DMS153 (cell line): ENCODE results near the gene ACAN.

Experiments
- DNase-seq: peaks from one replicate; lab custom pipeline; 2025; lab: John Stamatoyannopoulos, UW

ACAN gene

DNA sequence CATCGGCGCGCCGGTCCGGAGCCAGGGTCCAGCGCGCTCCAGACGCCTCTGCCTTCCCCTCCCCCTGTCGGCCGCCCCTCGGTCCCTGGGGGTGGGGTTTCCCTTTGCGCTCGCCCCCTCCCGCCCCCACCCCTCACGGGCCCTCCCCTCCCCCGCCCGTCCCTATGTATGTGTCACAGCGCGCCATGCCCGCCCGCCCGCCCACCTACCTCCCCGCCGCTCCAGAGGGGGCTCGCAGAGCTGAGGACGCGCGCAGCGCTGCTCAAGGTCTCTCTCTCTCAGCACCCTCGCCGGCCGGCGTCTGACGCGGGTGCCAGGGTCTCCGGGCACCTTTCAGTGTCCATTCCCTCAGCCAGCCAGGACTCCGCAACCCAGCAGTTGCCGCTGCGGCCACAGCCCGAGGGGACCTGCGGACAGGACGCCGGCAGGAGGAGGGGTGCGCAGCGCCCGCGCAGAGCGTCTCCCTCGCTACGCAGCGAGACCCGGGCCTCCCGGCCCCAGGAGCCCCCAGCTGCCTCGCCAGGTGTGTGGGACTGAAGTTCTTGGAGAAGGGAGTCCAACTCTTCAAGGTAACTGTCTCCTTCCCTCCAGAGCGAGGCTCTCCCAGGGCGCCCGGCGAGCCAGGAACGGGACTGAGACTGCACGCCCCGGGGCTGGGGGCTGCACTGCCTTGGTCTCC lies at the start of gene ACAN:
TSS of gene ACAN (plus strand) at position 196 of the 679 bp plus-strand sequence. CDS start 32,771 bp downstream, outside the sequence.
- DNase-seq: no peak

DNA sequence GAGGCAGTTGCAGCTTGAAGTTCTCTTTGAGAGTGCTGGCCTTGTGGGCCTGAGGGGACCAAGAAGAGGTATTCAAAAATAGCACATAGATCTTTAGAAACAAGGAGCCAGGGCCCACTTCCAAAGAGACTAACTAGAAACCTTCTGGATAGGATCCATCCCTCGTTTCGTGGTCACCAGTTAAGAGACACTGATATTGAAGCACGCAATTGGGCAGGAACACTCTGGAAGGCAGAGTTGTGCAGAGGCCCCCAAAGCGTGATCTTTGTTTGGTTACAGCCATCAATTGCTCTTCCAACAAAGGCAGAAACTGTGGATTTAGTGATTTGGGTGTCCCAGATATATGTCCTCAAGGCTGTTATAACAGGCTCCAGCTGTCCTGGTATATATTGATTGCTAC lies 46.7 kb upstream of the ACAN start:
- no peak for DNase-seq

DNA sequence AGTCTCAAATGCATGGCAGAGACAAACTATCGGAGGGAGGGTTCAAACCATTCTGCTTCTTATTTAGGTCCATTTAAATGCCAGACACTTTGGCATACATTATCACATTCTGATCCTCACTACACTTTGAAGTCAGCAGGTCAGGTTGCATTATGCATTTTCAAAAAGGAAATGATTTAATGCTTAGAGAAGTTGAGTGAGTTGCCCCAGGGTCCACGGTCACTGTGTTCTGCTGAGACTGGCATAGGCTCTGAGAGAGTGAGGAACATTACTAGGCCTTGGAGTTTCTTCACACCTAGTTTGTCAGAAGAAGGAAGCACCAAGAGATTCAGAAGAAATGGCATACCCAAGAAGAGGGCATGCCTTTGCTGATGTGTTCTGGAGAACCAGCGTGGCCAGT lies 46.3 kb upstream of the ACAN start:
- DNase-seq: no peak

- DNase-seq: no peak
Observed at GRCh38 chr15:88759872-88760271, 43.4 kb upstream of the ACAN start.

GRCh38 chr15:88764448-88764847 lies 38.8 kb upstream of the ACAN start:
- DNase-seq: no peak

DNA sequence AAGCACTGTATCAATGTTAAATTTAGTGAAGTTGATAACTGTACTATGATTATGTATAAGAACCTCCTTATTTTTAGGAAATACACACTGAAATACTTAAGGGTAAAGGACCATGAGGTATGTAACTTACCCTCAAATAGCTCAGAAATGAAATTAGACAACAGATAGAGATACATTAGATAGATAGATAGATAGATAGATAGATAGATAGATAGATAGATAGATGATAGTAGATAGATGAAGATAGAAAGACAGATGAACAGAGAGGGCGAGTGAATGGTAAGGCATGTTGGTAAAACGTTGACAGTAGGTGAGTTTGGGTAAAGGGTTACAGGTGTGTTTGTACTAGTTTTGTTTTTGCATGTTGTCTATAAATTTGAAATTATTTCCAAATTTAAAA lies 38.0 kb upstream of the ACAN start:
- DNase-seq: no peak

DNA sequence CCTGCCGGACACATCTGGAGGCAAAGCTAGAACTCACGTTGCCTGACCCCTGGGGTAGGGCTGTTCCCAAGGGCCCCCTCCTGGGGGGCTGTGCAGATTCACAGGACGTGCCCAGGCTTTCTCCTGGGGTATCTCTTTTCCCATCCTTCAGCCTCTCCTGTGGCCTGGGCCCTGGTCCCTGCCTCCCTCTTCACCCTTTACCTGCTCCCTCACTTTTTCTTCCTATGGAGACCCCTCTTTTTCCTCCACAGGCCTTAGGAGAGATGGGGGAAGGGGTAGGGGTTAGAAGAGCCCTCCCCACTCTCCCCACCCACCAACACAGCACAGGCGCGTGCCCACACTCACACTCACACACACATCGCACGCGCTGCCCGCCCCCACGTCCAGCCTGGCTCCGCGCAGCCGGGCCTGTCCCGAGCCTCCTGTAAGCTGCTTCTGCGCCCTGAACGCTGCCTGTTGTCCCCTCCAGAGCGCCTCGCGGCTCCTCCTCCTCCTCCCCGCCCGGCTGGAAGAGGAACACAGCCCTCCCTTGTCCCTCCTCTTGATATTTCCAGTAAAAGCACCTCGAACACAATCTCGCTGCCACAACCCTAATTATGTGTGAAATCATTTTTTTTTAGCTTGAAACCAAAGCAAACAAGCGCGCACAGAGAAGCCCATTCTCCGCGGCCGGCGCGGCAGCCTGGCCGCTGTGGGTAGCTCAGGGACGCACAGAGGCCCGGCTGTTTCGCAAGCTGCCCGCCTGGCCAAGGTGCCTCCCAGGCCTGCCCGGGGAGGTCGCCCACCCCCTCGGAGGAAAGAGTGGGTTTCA lies 33.9 kb upstream of the ACAN start:
- DNase-seq: no peak

DNA sequence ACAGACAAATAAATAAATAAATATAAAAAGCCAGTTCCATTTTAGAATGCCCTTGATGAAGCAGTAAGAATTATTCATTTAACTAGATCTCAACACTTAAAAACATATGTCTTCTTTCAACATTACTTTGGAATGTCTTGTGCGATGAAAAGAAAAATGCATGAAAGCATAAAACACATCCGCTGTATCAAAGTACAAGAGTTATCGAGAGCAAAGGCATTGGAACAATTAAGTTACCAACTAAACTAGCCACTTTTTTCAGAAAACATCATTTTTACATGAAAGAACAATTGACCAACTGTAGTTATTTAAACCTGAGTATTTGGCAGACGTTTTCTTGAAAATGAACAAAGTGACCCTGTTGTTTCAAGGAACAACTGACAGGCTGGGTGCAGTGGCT lies 27.5 kb upstream of the ACAN start:
- DNase-seq: no peak

DNA sequence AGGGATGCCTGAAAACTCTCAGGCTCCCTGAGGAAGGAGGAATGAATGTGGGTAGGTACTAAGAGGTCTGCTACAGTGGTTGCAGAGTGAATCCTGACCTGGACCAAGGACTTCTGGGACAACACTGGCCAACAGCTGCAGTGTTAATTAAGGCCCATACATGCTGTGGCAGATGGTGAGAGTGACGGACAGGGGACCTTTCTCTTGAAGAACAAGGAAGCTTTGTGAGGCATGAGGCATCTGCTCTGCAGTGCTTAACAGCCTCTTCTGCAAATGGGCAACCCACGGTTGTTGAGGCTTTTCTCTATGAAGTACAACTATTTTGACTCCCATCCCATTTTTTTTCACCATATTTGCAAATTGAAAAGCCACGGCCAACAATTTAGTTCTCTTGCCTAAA lies 26.6 kb upstream of the ACAN start:
- DNase-seq: no peak

DNA sequence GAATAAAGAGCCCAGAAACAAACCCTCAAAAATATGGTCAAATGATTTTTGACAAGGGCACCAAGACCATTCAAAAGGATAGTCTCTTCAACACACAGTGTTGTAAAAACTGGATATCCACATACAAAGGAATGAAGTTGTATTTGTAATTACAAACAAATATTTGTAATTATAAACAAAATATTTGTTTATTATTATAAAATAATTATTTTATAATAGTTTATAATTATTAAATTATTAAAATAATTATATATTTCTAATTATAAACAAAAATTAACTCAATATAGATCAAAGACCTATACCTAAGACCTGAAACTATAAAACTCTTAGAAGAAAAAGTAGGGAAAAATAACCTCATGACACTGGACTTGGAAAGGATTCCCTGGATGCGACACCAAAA lies 23.3 kb upstream of the ACAN start:
- DNase-seq: no peak

GRCh38 chr15:88782465-88782864 lies 20.8 kb upstream of the ACAN start:
- no peak for DNase-seq

GRCh38 chr15:88785217-88785616 lies 18.0 kb upstream of the ACAN start:
- DNase-seq: no peak

DNA sequence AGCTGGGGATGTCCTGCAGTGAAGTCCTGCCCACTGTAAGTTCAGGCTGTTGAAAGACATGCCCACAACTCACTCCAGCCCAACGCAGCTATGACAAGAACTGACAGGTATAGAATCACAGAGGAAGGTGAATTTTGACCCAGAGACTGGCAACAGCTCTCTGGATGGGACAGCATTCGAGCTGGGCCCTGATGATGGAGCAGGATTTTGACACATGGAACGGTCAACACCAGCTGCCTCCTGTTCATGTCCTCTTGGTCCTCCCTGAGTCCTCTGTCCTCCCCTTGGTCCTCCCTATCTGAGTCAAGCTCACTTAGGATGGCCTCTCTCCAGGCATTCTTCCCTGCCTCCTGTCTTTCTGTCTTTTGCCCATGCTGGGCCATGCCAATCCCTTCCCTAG lies 15.2 kb upstream of the ACAN start:
- no peak for DNase-seq

- DNase-seq: no peak
Observed at GRCh38 chr15:88788816-88789215, 14.4 kb upstream of the ACAN start.

DNA sequence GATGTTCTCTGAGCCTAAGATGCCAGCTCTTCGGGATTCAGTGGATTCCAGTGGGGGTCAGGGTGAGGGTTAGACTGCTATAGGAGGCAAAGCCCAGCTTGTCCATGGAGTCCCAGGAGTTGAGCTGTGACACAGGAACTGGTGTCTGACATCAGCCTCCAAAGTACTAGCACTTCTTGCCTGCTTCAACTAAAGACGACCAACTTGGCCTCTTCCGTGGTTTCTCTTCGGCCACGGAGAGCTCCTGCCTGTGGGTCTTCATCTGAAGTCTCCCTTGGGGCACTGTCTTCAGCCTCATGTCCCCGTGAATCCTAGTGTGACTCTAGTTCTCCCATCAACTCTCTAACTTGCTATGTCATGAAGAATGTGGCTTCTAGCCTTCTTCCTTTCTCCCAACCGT lies 12.8 kb upstream of the ACAN start:
- DNase-seq: no peak

DNA sequence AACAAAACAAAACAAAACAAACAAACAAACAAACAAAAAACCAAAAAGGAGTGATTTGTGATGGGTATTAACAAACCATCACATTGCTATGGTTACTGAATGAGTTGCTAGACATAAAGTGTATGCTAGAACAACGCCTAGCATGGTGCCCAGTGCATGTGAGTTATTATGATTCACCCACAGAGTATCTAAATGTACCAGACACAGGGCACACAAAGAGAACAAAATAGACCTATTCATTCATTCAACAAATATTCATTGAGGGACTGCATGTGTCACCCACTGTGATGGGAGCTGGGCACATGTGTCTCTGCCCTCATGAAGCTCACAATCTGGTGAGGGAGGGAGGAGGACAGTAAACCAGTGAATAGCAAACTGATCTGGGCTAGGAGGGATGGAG lies 11.6 kb upstream of the ACAN start:
- DNase-seq: no peak

GRCh38 chr15:88792342-88793282 lies 10.6 kb upstream of the ACAN start:
- DNase-seq: no peak

DNA sequence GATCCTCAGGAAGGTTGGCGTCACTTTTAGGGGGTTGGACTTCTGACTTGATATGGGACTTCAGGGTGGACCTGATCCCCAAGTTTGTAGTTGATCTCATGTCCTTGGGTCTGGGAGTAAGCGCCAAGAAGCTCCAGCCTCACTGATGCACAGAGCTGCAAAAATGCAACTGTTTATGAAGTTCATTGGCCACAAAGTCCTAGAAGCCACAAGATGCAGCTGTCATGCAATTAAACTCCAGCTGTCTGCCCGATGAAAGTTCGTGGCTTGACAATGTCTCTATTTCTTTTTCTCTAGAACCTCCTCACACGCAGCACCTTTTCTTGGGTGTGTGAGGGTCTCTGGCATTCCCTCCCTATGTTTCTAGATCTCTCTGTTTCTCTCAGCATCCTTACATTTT lies 9.2 kb upstream of the ACAN start:
- DNase-seq: no peak

- no peak for DNase-seq
Observed at GRCh38 chr15:88797663-88798339, 5.4 kb upstream of the ACAN start.

GRCh38 chr15:88799341-88799740 lies 3.9 kb upstream of the ACAN start:
- DNase-seq: no peak

- DNase-seq: no peak
Observed at GRCh38 chr15:88800026-88800425, 3.2 kb upstream of the ACAN start.

DNA sequence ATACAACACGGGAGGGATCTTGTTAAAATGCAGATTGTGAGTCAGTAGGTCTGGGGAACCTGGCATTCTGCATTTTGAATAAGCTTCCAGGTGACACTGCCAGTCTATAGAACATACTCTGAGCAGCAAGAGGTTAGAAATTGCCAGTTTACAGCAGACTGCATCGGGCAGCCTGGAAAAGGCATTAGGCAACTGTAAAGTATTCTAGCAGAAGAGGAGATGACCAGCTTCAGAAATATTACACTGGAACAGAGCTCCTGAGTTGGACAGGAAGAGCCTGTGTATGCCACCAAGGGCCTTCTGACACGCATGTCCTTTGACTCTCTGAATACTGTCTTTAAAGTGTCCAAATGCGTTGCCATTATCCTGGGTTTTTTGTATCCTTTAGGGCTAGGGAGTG lies 2.5 kb upstream of the ACAN start:
- DNase-seq: no peak
